NCI-H748 treated with DMSO at 0.1 percent for 48 hours (cell line): Measurements from ENCODE around the gene SLC44A2.

Source experiments
- DNase-seq: peaks from one replicate; lab custom pipeline; 2025; lab: John Stamatoyannopoulos, UW

Gene SLC44A2

GRCh38 chr19:10625003-10625761 is at the start of gene SLC44A2:
Gene SLC44A2, plus strand, starts transcription at chr19:10625553. Its CDS starts 81 bp downstream, at chr19:10625634.
- DNase-seq, result peak; percentile 31

- DNase-seq, result no peak
These were observed 47.4 kb upstream of the SLC44A2 start for GRCh38 chr19:10577951-10578350.

GRCh38 chr19:10580979-10581631 is 44.2 kb upstream of the SLC44A2 start:
- no peak for DNase-seq

- no peak for DNase-seq
These were observed 43.3 kb upstream of the SLC44A2 start for GRCh38 chr19:10582091-10582490.

- DNase-seq, result no peak
These were observed 42.1 kb upstream of the SLC44A2 start for GRCh38 chr19:10583036-10583776.

GRCh38 chr19:10586396-10586795 is 39.0 kb upstream of the SLC44A2 start:
- DNase-seq, result no peak

GRCh38 chr19:10587022-10587838 is 38.1 kb upstream of the SLC44A2 start, which contains the start of gene AP1M2:
Gene AP1M2, minus strand, starts transcription at chr19:10587312. Its CDS starts 81 bp downstream, at chr19:10587231.
- peak; percentile 20 for DNase-seq

- no peak for DNase-seq
These were observed 37.6 kb upstream of the SLC44A2 start for GRCh38 chr19:10587839-10588150.

GRCh38 chr19:10593148-10593547 is 32.2 kb upstream of the SLC44A2 start:
- no peak for DNase-seq

GRCh38 chr19:10593820-10594637 is 31.3 kb upstream of the SLC44A2 start:
- no peak for DNase-seq

GRCh38 chr19:10600149-10600548 is 25.2 kb upstream of the SLC44A2 start:
- DNase-seq, result no peak

- no peak for DNase-seq
These were observed 23.4 kb upstream of the SLC44A2 start for GRCh38 chr19:10601999-10602329.

GRCh38 chr19:10602330-10603083 is 22.8 kb upstream of the SLC44A2 start:
- DNase-seq, result peak; percentile 45

GRCh38 chr19:10603084-10603872 is 22.1 kb upstream of the SLC44A2 start:
- no peak for DNase-seq

- DNase-seq, result no peak
These were observed 21.4 kb upstream of the SLC44A2 start for GRCh38 chr19:10603873-10604459.

GRCh38 chr19:10604460-10604980 is 20.8 kb upstream of the SLC44A2 start:
- no peak for DNase-seq

GRCh38 chr19:10611907-10612306 is 13.4 kb upstream of the SLC44A2 start:
- no peak for DNase-seq

GRCh38 chr19:10612499-10613119 is 12.7 kb upstream of the SLC44A2 start:
- no peak for DNase-seq
